SH-SY5Y (cell line): ENCODE measurements around the gene PKIG.

Experiments
- GATA2 ChIP-seq: IDR thresholded peaks from 2 replicates; pipeline ENCODE4 v1.6.1; 2011; ENCODE audit warnings: mild to moderate bottlenecking, low read depth, low read length
- GATA3 ChIP-seq: IDR thresholded peaks from 2 replicates; pipeline ENCODE4 v1.6.1; 2011; ENCODE audit warnings: low read depth, mild to moderate bottlenecking, low read length, moderate library complexity

GRCh38 chr20:44610313-44610962, 28.1 kb downstream of the PKIG start:
- TF ChIP-seq GATA3 (no peak), GATA2 (no peak)
